Measurements from ENCODE around the gene SLC25A51.
"Not testable (repeated sequence)": the region's sequence is repeated elsewhere in the genome, so short reads cannot be mapped to it uniquely, and the experiment has no call there.

The SLC25A51 gene

DNA sequence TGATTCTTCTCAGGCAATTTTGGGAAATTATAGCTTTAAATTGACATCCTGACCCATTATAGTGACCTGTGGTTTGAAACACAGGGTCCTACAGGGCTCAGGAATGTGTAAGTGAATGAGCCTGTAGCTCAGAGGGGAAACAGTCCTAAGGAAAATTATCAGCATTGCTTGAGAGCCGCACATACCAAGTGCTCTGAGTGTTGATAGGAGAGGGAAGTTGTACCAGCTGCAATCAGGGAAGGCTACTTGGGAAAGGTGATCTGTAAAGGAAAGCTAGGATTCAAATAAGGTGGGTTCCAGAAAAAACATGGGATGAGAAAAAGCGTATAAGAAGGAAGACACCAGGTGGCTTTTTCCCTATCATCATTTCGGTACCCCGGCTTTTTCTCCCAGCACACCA, 4.4 kb upstream of the SLC25A51 start:
- in situ Hi-C loops (cut with MboI; ENCODE audit: low sequenced_read_pairs): no loop called here

DNA sequence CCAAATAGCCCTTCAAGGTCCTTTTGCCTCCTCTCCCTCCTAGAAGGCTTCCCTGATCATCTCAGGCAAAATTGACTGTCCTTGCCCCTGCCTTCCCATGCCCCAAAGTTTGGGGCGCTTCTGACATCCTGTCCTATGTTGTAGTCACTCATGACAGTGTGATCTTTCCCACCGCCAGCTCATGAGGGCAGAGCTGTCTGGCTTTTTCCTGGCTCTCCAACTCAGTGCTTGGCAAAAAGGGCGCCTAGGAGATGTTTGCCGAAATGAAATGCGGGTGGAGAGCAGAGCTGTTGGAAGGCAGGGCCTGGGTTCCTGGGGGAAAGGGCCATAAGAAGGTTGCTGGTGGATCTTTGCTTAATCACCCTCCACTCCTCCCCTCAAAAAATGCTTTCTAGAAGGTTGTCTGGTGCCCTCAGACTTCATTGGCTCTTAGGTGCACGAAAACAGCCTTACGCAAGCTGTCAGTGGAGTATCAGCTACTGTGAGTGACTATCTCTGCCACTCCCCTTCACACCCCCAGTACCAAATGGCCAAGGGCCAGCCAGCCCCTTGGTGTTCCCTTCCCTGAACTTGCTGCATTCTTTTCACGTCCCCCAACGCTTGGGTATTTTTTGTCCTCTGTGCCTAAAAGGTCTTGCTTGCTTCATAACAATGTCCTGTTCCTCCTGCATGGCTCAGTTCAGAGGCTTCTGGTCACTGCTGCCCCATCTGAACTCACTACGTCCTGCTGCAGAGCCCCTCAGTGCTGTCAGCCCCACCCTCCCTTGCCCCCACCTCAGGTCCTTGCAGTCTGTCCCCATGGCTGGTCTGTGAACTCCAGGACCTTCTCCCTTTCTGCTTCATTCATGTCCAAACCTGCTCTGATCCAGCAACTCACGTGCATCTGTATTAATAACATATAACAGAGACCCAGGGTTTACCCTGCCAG, 2.6 kb upstream of the SLC25A51 start:
- in situ Hi-C loops (cut with MboI; ENCODE audit: low sequenced_read_pairs): no loop called here

GRCh38 chr9:37905776-37906175, 1.8 kb upstream of the SLC25A51 start:
- in situ Hi-C loops (cut with MboI; ENCODE audit: low sequenced_read_pairs): no loop called here

- in situ Hi-C loops (cut with MboI; ENCODE audit: low sequenced_read_pairs): no loop called here
Measured at GRCh38 chr9:37905131-37905505, 1.2 kb upstream of the SLC25A51 start.

GRCh38 chr9:37904445-37905130, 661 bp upstream of the SLC25A51 start:
- in situ Hi-C loops (cut with MboI; ENCODE audit: low sequenced_read_pairs): no loop called here

GRCh38 chr9:37902796-37903646, 906 bp downstream of the SLC25A51 start:
- in situ Hi-C loops (cut with MboI; ENCODE audit: low sequenced_read_pairs): no loop called here

- in situ Hi-C loops (cut with MboI; ENCODE audit: low sequenced_read_pairs): no loop called here
Measured at GRCh38 chr9:37902131-37902530, 1.8 kb downstream of the SLC25A51 start.

GRCh38 chr9:37899041-37899440, 4.9 kb downstream of the SLC25A51 start:
- in situ Hi-C loops (cut with MboI; ENCODE audit: low sequenced_read_pairs): no loop called here

DNA sequence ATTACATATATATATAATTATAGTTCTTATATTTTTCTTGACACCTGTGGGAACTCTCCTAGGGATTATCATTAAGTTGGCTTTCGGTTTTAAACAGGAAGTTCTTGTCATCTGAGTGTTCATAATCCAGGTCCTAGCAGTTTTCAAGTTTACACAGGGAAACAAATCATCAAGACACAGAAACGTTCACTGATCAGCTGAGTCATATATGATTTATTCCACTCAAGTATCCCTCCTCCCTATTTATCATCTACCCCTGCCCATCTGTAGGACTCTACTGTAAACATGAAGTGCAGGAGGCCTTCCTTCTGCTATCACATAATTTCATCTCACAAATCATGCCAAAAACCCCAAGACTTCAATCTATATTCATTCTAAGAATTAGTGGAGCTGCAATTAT, 6.3 kb downstream of the SLC25A51 start:
- in situ Hi-C loops (cut with MboI; ENCODE audit: low sequenced_read_pairs): no loop called here

DNA sequence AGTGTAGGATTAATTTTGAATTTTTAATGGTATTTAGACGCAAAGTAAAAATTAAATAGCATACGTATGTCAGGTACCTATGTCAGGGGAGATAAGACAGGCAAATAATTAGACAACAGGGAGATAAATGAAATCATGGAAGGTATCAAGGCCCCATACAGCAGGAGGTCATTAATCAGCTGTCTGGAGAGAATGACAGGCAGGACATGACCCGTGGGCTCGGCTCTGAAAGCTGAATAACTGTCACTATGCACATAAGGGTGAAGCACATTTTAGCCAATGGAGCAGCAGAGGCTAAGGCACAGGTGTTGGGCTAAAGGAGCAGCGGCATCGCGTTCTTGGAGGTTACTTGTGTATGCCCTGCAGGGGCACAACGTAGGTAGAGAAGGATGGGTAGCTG, 11.9 kb downstream of the SLC25A51 start:
- in situ Hi-C loops (cut with MboI; ENCODE audit: low sequenced_read_pairs): no loop called here

DNA sequence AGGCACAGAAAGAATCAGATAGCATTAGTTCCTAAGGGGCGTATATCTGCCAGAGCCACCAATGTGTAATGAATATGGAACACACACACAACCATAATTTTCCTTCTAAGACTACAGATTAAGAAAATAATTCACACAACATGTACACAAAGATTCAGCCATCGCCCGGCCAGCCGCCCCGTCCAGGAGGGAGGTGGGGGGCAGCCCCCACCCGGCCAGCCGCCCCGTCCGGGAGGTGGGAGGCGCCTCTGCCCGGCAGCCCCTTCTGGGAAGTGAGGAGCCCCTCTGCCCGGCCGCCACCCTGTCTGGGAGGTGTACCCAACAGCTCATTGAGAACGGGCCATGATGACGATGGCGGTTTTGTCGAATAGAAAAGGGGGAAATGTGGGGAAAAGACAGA, 12.9 kb downstream of the SLC25A51 start:
- in situ Hi-C loops (cut with MboI; ENCODE audit: low sequenced_read_pairs): not testable (repeated sequence)

GRCh38 chr9:37889536-37889935, 14.4 kb downstream of the SLC25A51 start:
- in situ Hi-C loops (cut with MboI; ENCODE audit: low sequenced_read_pairs): no loop called here

GRCh38 chr9:37887977-37888583, 15.8 kb downstream of the SLC25A51 start:
- in situ Hi-C loops (cut with MboI; ENCODE audit: low sequenced_read_pairs): not testable (repeated sequence)

DNA sequence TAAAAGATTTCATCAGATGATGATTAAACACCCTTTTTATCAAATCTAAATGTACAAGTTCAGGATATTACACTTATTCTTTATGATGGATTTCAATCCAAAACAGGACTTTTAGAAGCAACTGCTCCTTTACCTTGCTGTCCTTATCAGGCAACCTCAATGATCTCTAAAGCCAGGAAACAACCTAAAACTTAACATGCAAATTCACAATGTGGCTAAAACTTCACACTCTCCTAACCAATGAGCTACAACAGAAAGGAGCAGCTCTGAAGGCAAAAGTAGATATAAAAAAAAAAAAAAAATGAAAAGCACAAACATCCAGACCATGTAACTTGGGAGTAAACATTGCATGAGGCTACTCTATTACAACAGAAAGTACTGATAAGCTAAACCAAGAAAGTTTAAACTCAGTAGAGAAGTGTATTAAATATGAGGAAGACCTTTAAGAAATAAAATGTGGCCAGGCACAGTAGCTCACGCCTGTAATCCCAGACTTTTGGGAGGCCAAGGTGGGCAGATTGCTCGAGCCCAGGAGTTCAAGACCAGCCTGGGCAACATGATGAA, 22.9 kb downstream of the SLC25A51 start:
- in situ Hi-C loops (cut with MboI; ENCODE audit: low sequenced_read_pairs): no loop called here

GRCh38 chr9:37876376-37876775, 27.6 kb downstream of the SLC25A51 start:
- in situ Hi-C loops (cut with MboI; ENCODE audit: low sequenced_read_pairs): no loop called here

GRCh38 chr9:37873955-37874354, 30.0 kb downstream of the SLC25A51 start:
- in situ Hi-C loops (cut with MboI; ENCODE audit: low sequenced_read_pairs): no loop called here

DNA sequence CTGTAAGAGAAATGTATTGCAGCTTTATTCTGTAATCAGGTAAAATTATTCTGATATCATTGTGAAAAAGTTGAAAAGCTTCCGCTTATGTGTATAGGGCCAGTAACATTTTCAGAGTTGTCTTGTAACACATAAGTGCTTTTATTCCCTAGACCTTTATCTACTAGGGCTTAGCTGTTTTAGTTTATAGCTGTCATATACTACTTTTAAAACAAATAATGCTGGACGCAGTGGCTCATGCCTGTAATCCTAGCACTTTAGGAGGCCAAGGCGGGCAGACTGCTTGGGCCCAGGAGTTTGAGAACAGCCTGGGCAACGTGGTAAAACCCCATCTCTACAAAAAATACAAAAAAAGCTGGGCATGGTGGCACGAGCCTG, 33.1 kb downstream of the SLC25A51 start:
- in situ Hi-C loops (cut with MboI; ENCODE audit: low sequenced_read_pairs): no loop called here

DNA sequence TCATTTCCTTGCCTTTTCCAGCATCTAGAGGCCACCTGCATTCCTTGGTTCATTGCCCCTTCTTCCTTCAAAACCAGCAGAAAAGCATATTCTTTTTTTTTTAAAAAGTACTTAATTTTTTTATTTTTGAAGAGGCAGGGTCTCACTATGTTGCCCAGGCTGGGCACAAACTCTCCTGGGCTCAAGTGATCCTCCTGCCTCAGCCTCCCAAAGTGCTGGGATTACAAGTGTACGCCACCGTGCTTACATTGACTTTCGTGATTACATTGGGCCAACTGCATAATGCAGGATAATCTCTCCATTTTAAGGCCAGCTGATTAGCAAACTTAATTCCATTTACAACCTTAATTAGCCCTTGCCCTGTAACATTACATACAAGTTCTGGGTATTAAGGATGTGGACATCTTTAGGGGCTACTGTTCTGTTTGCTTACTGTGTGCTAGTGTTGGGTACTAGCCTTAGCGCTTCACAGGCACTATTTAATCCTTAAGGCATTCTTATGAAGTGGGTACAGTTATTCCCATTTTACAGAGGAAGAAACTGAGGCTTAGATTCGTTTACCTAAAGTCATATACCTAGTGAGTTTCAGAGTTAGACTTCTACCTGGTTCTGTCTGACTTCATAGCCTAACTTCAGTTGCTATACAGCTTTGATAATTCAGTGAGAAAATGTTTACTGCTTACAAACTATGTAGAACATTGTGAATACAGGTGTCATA, 33.7 kb downstream of the SLC25A51 start:
- in situ Hi-C loops (cut with MboI; ENCODE audit: low sequenced_read_pairs): no loop called here

DNA sequence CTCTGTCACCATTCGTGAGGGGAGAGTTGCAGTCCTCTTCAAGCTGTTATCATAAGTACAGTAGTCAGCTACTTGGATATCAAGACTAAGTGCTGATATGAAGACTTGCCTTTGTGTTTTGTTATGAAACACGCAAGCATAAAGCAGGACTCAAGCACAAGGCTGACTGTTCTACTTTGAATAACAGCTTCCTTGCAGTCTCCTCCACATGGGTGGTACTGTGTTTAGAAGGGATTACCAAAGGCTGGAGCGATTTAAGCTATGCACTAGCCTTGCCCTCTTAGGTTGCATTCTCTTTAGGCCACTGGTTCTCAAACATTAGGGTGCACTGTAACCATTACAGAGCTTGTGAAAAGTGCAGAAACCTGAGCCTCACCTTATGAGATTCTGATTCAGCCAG, 41.4 kb downstream of the SLC25A51 start:
- in situ Hi-C loops (cut with MboI; ENCODE audit: low sequenced_read_pairs): no loop called here

DNA sequence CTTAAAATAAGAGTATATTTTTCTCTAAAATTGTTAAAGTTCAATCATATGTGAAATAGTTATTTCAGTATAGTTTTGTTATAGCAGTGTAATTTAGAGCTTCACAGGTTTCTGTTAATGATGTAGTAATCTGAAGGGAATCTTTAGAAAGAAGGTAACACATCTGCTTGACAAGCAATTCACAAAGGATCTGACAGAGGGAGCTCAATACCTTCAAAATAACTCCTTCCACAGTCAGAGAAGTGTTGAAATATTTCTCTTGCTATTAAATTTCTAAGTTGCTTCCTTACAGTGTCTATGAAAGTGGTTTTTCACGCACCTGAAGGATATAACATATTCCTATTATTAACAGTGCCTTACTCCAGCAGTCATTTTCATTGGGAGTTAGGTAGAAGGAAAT, 44.9 kb downstream of the SLC25A51 start:
- in situ Hi-C loops (cut with MboI; ENCODE audit: low sequenced_read_pairs): no loop called here
